ENCODE measurements around the gene PLA2G4C.

PLA2G4C gene

GRCh38 chr19:48127561-48127960, 16.9 kb upstream of the PLA2G4C start:
- Histone ChIP-seq H3K36me3 (ENCODE audit: insufficient read depth, low read depth, low read length) (peaks cover 98% of the 10 kb centered on the region), H3K4me3 (ENCODE audit: low read length) (no peak overlapping the region), H3K27ac (ENCODE audit: low read length) (no peak overlapping the region), H3K9ac (ENCODE audit: low read depth, low read length) (no peak overlapping the region), H3K4me1 (ENCODE audit: insufficient read depth, low read length) (no peaks in the 10 kb centered on the region), H3K9me3 (ENCODE audit: insufficient read depth, low read depth, low read length) (no peaks in the 10 kb centered on the region), H3K27me3 (ENCODE audit: insufficient read depth, low read length) (no peaks in the 10 kb centered on the region)

- no peaks in the 10 kb centered on the region for H3K27me3 ChIP-seq (ENCODE audit: insufficient read depth, low read length)
- H3K27ac ChIP-seq (ENCODE audit: low read length) = peak overlapping the region; percentile 32
- H3K9ac ChIP-seq (ENCODE audit: low read depth, low read length) = no peak overlapping the region
- no peaks in the 10 kb centered on the region for H3K4me1 ChIP-seq (ENCODE audit: insufficient read depth, low read length)
- H3K36me3 ChIP-seq (ENCODE audit: insufficient read depth, low read depth, low read length) = peaks cover 97% of the 10 kb centered on the region
- no peak overlapping the region for H3K4me3 ChIP-seq (ENCODE audit: low read length)
- no peaks in the 10 kb centered on the region for H3K9me3 ChIP-seq (ENCODE audit: insufficient read depth, low read depth, low read length)
These were observed 13.5 kb upstream of the PLA2G4C start for GRCh38 chr19:48123907-48124651.

- peaks cover 94% of the 10 kb centered on the region for H3K36me3 ChIP-seq (ENCODE audit: insufficient read depth, low read depth, low read length)
- no peak overlapping the region for H3K4me3 ChIP-seq (ENCODE audit: low read length)
- no peak overlapping the region for H3K9ac ChIP-seq (ENCODE audit: low read depth, low read length)
- no peaks in the 10 kb centered on the region for H3K9me3 ChIP-seq (ENCODE audit: insufficient read depth, low read depth, low read length)
- no peaks in the 10 kb centered on the region for H3K27me3 ChIP-seq (ENCODE audit: insufficient read depth, low read length)
- no peak overlapping the region for H3K27ac ChIP-seq (ENCODE audit: low read length)
- H3K4me1 ChIP-seq (ENCODE audit: insufficient read depth, low read length) = no peaks in the 10 kb centered on the region
These were observed 11.8 kb upstream of the PLA2G4C start for GRCh38 chr19:48122421-48122820.

DNA sequence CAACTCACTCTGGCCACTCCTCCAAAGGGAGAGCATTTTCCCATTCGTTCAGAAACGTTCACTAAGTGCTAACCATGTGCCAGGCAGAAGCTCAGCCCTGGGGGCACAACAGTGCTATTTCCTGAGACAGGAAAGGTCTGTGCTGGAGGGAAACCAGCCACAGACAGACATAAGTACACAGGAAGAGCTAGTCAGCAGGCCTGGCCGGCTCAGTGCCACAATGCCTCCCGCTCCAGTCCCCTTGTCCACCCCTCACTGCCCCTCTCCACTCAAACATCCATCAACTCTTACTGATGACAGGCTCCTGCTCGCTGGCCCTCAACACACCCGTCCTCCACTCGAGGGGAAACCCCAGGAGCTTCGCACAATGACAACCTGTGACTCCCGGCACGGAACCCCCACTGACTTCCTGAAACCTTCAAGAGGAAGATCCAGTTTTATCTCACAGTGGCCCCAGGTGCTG, 11.3 kb upstream of the PLA2G4C start:
- H3K36me3 ChIP-seq (ENCODE audit: insufficient read depth, low read depth, low read length) = peaks cover 90% of the 10 kb centered on the region
- H3K9ac ChIP-seq (ENCODE audit: low read depth, low read length) = no peak overlapping the region
- H3K4me3 ChIP-seq (ENCODE audit: low read length) = no peak overlapping the region
- H3K4me1 ChIP-seq (ENCODE audit: insufficient read depth, low read length) = no peaks in the 10 kb centered on the region
- no peak overlapping the region for H3K27ac ChIP-seq (ENCODE audit: low read length)
- H3K9me3 ChIP-seq (ENCODE audit: insufficient read depth, low read depth, low read length) = no peaks in the 10 kb centered on the region
- H3K27me3 ChIP-seq (ENCODE audit: insufficient read depth, low read length) = no peaks in the 10 kb centered on the region

GRCh38 chr19:48121066-48121465, 10.4 kb upstream of the PLA2G4C start:
- peaks cover 89% of the 10 kb centered on the region for H3K36me3 ChIP-seq (ENCODE audit: insufficient read depth, low read depth, low read length)
- H3K27ac ChIP-seq (ENCODE audit: low read length) = no peak overlapping the region
- H3K4me1 ChIP-seq (ENCODE audit: insufficient read depth, low read length) = no peaks in the 10 kb centered on the region
- no peak overlapping the region for H3K9ac ChIP-seq (ENCODE audit: low read depth, low read length)
- H3K9me3 ChIP-seq (ENCODE audit: insufficient read depth, low read depth, low read length) = no peaks in the 10 kb centered on the region
- no peak overlapping the region for H3K4me3 ChIP-seq (ENCODE audit: low read length)
- H3K27me3 ChIP-seq (ENCODE audit: insufficient read depth, low read length) = no peaks in the 10 kb centered on the region

- H3K36me3 ChIP-seq (ENCODE audit: insufficient read depth, low read depth, low read length) = peaks cover 88% of the 10 kb centered on the region
- no peaks in the 10 kb centered on the region for H3K9me3 ChIP-seq (ENCODE audit: insufficient read depth, low read depth, low read length)
- H3K27ac ChIP-seq (ENCODE audit: low read length) = no peak overlapping the region
- no peak overlapping the region for H3K4me3 ChIP-seq (ENCODE audit: low read length)
- H3K27me3 ChIP-seq (ENCODE audit: insufficient read depth, low read length) = no peaks in the 10 kb centered on the region
- H3K4me1 ChIP-seq (ENCODE audit: insufficient read depth, low read length) = no peaks in the 10 kb centered on the region
- H3K9ac ChIP-seq (ENCODE audit: low read depth, low read length) = no peak overlapping the region
These were observed 9.9 kb upstream of the PLA2G4C start for GRCh38 chr19:48120505-48120904.

DNA sequence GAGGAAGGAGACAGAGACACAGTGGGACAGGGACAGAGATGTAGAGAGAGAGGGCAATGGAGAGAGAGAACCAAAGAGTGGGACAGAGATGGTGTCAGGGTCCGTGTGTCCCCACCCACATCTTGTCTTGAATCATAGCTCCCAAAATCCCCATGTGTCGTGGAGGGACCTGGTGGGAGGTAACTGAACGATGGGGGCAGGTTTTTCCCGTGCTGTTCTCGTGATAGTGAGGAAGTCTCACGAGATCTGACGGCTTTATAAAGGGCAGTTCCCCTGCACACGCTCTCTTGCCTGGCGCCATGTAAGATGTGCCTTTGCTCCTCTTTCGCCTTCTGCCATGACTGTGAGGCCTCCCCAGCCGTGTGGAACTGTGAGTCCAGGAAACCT, 7.5 kb upstream of the PLA2G4C start:
- Histone ChIP-seq H3K9me3 (ENCODE audit: insufficient read depth, low read depth, low read length) (no peaks in the 10 kb centered on the region), H3K4me3 (ENCODE audit: low read length) (no peak overlapping the region), H3K27ac (ENCODE audit: low read length) (no peak overlapping the region), H3K36me3 (ENCODE audit: insufficient read depth, low read depth, low read length) (peaks cover 76% of the 10 kb centered on the region), H3K27me3 (ENCODE audit: insufficient read depth, low read length) (no peaks in the 10 kb centered on the region), H3K4me1 (ENCODE audit: insufficient read depth, low read length) (no peaks in the 10 kb centered on the region), H3K9ac (ENCODE audit: low read depth, low read length) (no peak overlapping the region)

DNA sequence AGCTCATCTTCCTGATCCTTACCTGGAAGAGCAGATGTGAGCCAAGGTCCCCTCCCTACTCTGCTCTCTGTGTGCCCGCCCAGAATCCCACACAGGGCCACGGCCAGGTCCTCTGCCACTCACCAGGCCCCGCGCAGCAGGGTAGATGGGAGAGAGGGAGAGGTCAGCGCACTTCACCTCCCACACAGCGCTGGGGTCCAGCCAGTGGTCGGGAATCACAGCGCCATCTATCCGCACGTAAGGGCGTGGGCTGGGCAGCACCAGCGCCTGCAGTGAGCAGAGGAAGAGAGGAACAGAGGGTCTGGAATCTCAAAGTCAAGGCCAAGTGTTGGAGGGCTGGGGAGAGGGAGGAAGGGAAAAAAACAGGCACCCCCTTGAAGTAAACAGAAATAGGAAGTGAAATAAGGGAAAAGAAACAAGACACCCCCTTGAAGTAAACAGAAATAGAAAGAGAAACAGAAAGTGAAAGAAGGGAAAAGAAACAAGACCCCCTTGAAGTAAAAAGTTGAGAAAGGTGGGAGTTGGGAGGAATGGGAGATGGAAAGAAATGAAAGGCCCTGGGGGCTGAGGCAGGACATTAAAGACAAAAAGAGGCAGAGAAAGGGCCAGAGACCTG, 7.0 kb upstream of the PLA2G4C start:
- Histone ChIP-seq H3K36me3 (ENCODE audit: insufficient read depth, low read depth, low read length) (peaks cover 71% of the 10 kb centered on the region), H3K27me3 (ENCODE audit: insufficient read depth, low read length) (no peaks in the 10 kb centered on the region), H3K27ac (ENCODE audit: low read length) (no peak overlapping the region), H3K4me3 (ENCODE audit: low read length) (no peak overlapping the region), H3K9ac (ENCODE audit: low read depth, low read length) (no peak overlapping the region), H3K4me1 (ENCODE audit: insufficient read depth, low read length) (no peaks in the 10 kb centered on the region), H3K9me3 (ENCODE audit: insufficient read depth, low read depth, low read length) (no peaks in the 10 kb centered on the region)

DNA sequence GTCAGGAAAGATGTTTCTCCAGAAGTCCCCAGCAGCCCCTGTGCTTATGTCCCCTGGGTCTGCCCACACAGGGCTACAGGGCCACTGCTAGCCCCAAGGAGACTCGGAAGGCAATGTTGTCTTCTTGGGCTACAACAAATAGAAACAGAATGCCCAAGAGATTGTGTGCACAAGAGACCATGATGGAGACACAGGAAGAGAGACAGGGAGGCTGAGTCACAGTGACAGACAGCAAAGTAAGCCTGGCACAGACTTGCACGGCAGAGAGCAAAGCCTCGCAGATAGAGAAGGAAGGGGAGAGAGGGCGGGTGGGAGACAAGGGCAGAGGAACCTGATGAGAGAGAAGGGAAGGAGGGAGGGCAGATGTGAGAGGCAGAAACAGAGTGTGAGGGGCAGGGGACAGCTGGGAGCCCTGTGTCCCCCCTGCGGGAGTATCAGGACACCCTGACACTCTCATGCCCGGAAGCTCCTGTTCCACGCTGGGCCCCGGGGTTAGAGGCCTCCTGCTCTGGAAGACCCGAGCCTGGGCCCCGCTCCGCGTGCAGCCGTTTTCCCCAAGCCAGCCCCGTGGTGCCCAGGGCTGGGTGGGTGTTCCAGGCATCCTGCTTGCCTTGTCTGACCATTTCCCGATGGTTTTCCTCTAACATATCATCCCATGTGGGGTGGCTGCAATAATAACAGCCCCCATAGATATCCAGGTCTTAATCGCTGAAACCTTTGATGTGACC, 2.7 kb upstream of the PLA2G4C start:
- no peaks in the 10 kb centered on the region; the same call in 1 of the 2 replicates for H3K4me1 ChIP-seq (ENCODE audit: insufficient read depth, low read length)
- no peak overlapping the region for H3K9ac ChIP-seq (ENCODE audit: low read depth, low read length)
- no peak overlapping the region for H3K4me3 ChIP-seq (ENCODE audit: low read length)
- H3K27ac ChIP-seq (ENCODE audit: low read length) = no peak overlapping the region
- H3K36me3 ChIP-seq (ENCODE audit: insufficient read depth, low read depth, low read length) = peaks cover 32% of the 10 kb centered on the region
- H3K27me3 ChIP-seq (ENCODE audit: insufficient read depth, low read length) = peaks cover 2% of the 10 kb centered on the region; the same call in 1 of the 2 replicates
- no peaks in the 10 kb centered on the region for H3K9me3 ChIP-seq (ENCODE audit: insufficient read depth, low read depth, low read length)

DNA sequence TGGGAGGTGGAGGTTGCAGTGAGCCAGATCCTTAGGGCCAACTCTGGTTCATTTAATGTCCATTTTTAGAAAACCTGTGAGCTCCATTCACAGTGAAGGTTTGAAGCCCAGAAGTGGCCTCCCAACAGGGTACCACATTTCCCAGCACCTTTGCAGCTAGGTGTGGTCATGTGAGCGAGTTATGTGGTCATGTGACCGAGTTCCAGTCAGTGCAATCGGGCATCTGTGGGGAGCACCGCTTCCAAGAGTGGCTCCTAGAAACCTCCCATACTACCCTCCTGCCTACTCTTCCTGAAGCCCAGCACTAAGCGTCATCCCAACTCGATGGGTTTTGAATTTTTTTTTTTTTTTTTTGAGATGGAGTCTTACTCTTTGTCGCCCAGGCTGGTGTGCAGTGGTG, 663 bp upstream of the PLA2G4C start:
- no peaks in the 10 kb centered on the region; the same call in 1 of the 2 replicates for H3K4me1 ChIP-seq (ENCODE audit: insufficient read depth, low read length)
- H3K4me3 ChIP-seq (ENCODE audit: low read length) = no peak overlapping the region
- H3K36me3 ChIP-seq (ENCODE audit: insufficient read depth, low read depth, low read length) = peaks cover 17% of the 10 kb centered on the region
- H3K9ac ChIP-seq (ENCODE audit: low read depth, low read length) = no peak overlapping the region
- no peak overlapping the region for H3K27ac ChIP-seq (ENCODE audit: low read length)
- H3K9me3 ChIP-seq (ENCODE audit: insufficient read depth, low read depth, low read length) = no peaks in the 10 kb centered on the region
- H3K27me3 ChIP-seq (ENCODE audit: insufficient read depth, low read length) = peaks cover 7% of the 10 kb centered on the region; the same call in 1 of the 2 replicates

GRCh38 chr19:48108997-48109782, 1.4 kb downstream of the PLA2G4C start:
- no peaks in the 10 kb centered on the region for H3K9me3 ChIP-seq (ENCODE audit: insufficient read depth, low read depth, low read length)
- peaks cover 7% of the 10 kb centered on the region; the same call in 1 of the 2 replicates for H3K27me3 ChIP-seq (ENCODE audit: insufficient read depth, low read length)
- no peaks in the 10 kb centered on the region; the same call in 1 of the 2 replicates for H3K4me1 ChIP-seq (ENCODE audit: insufficient read depth, low read length)
- H3K4me3 ChIP-seq (ENCODE audit: low read length) = no peak overlapping the region
- H3K36me3 ChIP-seq (ENCODE audit: insufficient read depth, low read depth, low read length) = peaks cover under 1% of the 10 kb centered on the region
- H3K27ac ChIP-seq (ENCODE audit: low read length) = no peak overlapping the region
- no peak overlapping the region for H3K9ac ChIP-seq (ENCODE audit: low read depth, low read length)
